Measurements from ENCODE around the gene GRIK4. TPM values are rescaled to one million over a fixed set of nuclear protein-coding genes. Genes with fewer than 3 reads are reported as not detected.
"Not testable (repeated sequence)": the region's sequence is repeated elsewhere in the genome, so short reads cannot be mapped to it uniquely, and the experiment has no call there.

Gene GRIK4
- total RNA-seq, 2 experiments from 2014 or later: 0.08 TPM; not detected in 1

DNA sequence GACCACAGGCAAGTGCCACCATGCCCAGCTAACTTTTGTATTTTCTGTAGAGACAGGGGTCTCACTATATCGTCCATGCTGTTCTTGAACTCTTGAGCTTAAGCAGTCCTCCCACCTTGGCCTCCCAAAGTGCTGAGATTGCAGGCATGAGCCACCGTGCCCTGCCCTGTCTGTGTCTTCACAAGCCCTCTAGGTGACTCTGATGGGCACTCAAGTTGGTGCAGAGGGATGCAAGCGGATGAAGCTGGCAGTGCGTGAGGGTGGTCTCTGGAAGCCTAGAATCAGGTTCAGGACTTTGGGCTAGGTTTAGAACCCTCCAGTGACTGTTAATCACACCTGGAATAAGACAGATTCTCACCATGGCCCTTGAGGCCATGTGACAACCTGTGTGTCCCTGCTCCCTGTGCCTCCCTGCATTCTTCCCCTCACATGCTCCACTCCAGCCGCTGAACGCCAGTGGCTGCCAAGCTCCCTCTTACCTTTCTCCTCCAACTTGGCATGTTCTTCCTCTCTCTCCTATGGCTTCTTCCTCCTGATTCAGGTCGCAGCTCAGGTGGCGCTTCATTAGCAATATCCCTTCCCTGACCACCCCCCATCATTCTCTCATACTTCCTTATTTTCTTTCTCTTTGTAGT, 270.1 kb downstream of the GRIK4 start:
- CTCF ChIA-PET: no interaction called here
- POLR2A ChIA-PET: no interaction called here

DNA sequence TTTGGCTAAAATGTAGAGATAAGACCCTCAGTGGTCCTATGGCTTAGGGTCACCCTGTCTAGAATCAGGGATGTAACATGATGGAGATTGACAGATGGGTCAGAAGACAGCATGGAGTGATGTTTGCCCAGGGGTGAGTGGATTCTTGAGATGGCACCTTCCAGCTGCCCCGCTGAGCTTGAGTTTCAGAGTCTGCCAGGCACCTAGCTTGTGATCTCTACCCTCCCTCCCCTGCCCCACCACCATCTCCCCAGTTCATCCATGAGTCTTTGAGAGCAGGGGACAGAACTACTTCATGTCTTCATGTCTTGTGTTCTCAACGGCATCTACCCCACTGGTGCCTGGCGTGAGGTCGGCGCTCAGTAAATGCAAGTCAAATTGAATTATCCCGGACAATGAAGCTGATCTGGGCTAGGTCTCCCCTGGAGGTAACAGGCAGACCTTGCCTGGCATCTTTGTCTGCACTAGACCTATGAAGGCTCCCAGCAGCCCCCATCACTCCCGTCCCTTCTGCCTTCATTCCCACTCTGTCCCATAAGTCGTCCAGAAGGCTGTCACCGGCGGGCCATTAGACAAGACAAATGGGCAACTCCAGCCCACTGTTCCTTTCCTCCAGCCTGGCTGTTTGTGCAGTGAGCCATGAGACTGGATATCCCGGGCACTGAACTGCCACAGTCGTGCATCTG, 273.2 kb downstream of the GRIK4 start:
- ChIA-PET CTCF (no interaction called here), POLR2A (no interaction called here)

DNA sequence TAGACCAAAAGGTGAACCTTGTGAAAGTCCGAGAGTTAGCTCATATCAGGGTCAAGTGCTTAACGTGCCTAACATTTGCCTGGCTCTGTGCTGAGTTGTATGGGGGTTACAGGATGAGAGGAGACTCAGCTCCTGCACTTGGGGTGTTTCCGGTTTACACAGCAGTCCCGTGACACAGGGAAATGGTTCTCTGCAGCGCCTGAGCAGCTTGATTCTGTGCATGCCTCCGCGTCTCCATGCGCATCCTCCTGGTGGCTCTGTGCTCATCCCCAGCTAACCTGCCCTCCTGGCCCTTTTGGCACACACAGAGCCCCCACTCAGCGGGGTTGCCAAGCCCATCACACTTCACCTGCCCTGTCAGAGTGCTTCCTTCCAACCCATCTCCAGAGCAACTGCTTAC, 274.0 kb downstream of the GRIK4 start:
- CTCF ChIA-PET: no interaction called here
- POLR2A ChIA-PET: no interaction called here

DNA sequence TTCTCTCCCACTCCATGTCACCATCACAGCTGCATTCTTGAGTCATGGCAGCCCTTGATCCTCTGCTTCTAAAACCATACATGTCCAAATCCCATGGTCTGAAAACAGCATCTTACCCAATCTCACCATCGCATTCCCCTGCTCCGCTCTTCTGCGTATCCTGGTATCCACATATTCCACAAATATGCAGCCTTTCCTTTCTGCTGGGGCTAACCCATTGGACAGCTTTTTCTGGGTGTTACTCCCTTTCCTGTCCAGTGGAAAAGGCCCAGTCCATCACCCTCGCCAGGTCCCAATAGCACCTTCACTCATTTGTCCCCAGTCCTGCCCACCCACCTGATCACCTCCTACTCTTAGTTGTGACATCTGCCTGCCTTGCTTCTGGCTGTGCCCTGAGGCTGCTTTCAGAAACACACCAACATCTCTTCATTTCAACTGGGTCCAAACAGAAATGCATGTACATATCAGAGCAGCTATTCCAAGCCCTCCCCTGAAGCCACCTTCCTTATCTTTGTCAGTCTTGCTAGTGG, 274.7 kb downstream of the GRIK4 start:
- CTCF ChIA-PET: no interaction called here

DNA sequence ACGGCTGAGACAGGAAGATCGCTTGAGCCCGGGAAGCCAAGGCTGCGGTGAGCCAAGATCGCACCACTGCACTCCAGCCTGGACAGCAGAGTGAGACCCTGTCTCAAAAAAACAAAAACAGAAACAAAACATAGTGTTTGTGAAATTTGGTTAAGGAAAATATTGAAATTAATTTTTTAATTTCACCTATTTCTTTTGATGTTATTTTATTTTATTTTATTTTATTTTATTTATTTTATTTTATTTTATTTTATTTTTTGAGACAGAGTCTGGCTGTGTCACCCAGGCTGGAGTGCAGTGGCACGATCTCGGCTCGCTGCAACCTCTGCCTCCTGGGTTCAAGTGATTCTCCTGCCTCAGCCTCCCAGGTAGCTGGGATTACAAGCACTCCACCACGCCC, 275.7 kb downstream of the GRIK4 start:
- POLR2A ChIA-PET: not testable (repeated sequence)

More for the DNA sequence above, 274.7 kb downstream of the GRIK4 start:
- POLR2A ChIA-PET: no interaction called here

DNA sequence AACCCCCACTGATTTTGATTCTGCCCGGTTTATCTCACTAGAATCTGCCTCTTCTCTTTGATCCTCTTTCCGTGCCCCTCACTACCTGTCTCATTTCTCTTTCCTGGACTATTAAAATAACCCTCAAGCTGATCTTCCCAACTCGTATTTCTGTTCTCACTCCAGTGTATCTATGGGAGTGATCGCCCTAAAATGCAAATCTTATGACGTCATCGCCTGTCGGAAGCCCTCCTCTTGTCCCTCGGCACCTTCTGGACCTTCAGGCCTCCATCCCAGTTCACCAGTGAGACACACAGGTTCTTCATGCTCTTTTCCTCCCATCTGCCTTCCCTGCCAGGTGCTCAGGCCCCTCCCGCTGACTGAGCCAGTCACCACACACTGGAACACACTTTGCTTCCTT, 277.8 kb downstream of the GRIK4 start:
- ChIA-PET POLR2A (no interaction called here), CTCF (no interaction called here)

More for the DNA sequence above, 275.7 kb downstream of the GRIK4 start:
- CTCF ChIA-PET: not testable (repeated sequence)

DNA sequence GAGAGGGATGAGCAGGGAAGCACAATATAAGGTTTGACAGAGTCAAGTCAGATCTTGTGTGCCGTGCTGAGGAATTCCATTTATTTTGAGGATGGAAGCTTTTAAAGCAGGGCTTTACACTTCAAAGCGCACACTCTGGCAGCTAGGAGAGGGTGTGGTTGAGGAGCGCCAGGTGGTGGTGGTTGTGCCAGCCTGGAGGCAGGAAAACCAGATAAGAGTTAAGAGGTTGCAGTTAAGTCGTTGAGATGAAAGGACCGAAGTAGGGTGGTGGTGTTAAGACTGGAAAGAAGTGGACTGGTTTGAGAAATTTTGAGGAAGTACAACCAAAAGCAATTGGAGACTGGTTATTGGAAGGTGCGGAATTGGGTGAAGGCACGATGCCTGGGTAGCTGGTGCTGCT, 280.8 kb downstream of the GRIK4 start:
- ChIA-PET CTCF (no interaction called here), POLR2A (no interaction called here)

DNA sequence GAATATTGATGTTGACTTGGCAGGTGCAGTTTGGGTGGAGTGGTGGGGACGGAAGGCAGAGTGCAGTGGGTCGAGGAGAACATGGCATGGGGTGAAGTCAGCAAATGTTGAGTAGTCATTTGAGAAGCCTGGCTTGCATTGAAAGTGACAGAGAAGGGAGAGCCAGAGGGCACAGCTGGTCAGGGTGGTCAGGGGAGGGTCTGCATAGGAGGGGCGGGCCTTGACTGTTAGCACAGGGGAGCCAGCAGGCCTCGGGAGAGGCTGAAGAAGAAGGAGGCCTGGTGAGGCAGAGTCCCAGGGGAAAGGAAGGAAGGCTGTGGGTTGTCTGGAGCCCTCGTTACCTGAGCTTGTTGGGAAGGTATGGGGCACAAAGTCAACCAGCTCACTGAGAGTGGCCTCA, 281.6 kb downstream of the GRIK4 start:
- CTCF ChIA-PET: no interaction called here
- POLR2A ChIA-PET: no interaction called here

DNA sequence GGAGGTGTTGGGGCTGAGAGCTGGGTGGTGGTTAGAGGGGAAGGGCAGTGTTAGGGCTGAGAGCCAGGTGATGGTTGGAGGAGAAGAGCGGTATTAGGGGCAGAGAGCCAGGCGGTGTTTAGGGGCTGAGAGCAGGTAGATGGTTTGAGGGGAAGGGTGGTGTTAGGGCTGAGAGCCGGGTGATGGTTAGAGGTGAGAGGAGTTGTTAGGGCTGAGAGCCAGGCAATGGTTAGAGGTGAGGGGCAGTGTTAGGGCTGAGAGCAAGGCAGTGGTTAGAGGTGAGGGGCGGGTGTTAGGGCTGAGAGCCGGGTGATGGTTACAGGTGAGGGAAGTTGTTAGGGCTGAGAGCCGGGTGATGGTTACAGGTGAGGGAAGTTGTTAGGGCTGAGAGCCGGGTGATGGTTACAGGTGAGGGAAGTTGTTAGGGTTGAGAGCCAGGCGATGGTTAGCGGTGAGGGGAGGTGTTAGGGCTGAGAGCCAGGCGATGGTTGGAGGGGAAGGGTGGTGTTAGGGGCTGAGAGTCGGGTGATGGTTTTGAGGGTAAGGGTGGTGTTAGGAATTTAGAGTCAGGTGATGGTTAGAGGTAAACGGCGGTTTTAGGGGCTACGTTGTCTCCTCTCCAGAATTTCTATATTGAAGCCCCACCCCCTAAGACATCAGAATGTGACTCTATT, 282.4 kb downstream of the GRIK4 start:
- ChIA-PET CTCF (no interaction called here), POLR2A (no interaction called here)

DNA sequence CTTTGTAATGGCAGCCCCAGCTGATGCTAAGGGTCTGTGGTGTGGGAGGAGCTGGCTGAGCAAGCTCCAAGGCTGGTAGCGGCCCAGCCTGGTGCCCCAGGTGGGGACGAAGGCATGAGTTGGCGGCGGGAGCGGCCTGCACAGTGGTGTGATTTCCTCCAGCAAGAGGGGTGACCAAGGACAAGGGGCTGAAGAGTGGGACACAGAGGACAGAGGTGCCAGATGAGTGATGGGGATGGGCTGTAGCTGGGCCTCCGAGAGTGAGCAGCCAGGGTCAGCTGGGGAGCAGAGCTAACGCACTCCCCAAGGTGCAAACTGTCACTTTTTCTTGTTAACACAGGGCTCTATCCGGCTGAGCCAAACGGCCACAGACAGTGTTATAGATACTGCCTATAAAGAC, 283.2 kb downstream of the GRIK4 start:
- ChIA-PET POLR2A (no interaction called here), CTCF (no interaction called here)

DNA sequence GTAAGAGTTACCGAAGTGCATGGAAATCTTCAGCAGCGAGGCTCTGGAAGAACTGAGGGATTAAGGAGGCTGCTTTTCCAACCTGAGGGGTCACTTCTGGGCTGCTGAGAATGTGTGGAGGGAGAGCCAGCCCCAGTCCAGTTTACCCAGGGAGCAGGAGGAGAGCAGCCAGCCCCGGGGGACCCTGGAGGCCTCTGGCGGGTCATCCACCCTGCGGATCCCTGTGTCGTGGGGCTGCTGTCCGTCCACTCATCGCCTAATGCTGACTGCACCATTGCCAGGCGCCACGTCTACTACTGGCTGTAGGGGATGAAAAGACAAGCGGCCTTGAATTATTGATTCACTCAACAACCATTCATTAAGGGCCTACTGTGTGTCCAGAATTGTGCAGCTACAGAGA, 283.6 kb downstream of the GRIK4 start:
- CTCF ChIA-PET: no interaction called here

DNA sequence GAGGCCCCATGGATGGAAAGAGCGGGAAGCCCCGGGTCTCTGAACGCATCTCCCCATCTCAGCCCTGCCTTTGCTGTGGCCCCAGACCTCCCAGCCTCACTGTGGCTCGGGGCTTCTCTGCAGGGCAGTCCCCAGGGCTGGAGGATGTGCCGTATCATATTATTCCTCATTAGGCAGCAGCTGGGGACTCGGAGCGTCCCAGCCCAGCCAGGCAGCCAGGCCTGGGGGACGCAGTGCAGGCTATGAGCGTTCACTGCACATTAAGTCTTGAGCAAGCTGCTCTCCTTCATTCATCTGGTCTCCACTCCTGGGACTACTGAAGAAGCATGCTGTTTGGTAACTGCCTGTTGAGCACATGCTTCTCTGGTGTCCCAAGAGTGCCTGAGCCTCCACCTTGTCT, 285.6 kb downstream of the GRIK4 start:
- CTCF ChIA-PET: no interaction called here

More for the DNA sequence above, 283.6 kb downstream of the GRIK4 start:
- POLR2A ChIA-PET: no interaction called here

DNA sequence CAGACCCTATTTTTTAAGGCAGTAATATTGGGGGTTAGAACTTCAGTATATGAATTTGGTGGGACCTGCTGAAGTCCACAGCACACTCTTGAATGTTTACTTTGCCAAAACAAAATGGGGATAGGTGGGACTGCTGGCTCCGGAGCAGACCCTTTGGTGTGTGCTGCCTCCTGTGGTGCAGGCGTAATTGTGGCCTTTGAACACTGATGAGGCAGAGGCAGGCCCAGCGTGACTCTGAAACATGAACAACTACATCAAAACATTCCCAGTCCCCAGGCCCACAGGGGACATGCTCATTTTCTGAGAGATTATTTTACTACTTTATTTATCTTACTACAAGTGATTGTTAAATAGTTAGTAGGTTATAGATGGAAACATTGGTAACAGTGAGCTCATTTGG, 287.3 kb downstream of the GRIK4 start:
- ChIA-PET POLR2A (no interaction called here), CTCF (no interaction called here)

More for the DNA sequence above, 285.6 kb downstream of the GRIK4 start:
- POLR2A ChIA-PET: no interaction called here

DNA sequence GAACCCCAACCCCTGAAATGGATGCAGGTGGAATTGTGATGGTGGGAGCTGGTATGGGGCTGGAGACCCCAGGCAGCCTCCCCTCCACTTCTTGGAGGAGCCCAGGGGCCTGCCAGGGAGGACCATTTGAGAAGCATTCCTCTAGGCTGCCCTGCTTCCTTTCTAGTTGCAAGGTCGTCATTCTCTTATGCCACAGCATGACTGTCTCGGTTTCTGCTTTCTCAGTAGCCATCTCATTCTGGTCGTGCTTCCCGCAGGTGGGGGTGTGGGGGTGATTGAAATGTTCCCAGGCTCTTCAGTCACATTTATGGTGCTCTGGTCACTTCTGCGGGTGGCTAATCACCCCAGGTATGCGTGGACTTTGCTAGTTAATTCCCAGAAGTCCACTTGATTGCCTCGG, 288.7 kb downstream of the GRIK4 start:
- POLR2A ChIA-PET: no interaction called here
- CTCF ChIA-PET: no interaction called here

DNA sequence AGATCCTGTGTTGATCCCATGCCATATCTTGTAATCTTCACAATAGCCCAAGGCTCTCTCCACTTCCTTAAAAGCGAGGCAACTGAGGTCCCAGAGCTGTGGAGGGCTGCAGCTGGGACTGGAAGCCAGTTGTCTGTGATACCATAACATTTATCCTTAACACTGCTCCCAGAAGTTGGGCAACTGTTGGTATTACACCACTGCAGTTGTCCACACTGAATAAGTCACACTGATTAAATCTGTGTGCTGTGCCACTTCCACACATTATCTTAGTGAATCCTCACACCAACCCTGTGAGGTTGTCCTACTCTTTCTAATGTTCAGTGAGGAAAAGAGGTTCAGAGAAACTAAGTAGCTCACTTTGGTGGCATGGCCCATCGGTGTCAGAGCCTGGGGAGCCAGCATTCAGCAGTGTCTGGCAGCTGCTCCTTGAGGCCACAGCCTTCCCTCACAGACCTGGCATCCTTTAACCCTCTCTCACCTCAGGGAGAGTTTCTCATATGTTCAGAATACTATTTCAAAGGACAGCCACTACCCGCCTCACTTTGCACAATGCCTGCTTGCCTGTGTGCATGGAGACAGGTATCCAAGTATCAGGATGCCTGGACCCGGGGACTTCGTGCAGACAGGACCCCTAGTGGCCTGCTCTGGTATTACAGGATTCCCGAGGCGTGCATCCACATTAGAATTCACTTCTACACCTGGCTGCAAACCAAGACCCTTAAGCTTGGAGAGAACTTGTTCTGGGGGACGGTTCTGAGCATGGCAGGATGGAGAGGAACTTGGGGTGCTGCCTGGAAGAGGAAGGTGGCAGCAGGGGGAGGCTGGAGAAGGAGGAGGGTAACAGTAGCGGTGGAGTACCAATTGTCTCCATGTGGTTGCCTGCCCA, 290.5 kb downstream of the GRIK4 start:
- ChIA-PET CTCF (interaction anchor here (0.8 to 1.2 kb wide), 2 partner anchors 8 to 156 kb away, joined by 3 to 5 read pairs; no protein-coding TSS in a partner anchor), POLR2A (no interaction called here)

DNA sequence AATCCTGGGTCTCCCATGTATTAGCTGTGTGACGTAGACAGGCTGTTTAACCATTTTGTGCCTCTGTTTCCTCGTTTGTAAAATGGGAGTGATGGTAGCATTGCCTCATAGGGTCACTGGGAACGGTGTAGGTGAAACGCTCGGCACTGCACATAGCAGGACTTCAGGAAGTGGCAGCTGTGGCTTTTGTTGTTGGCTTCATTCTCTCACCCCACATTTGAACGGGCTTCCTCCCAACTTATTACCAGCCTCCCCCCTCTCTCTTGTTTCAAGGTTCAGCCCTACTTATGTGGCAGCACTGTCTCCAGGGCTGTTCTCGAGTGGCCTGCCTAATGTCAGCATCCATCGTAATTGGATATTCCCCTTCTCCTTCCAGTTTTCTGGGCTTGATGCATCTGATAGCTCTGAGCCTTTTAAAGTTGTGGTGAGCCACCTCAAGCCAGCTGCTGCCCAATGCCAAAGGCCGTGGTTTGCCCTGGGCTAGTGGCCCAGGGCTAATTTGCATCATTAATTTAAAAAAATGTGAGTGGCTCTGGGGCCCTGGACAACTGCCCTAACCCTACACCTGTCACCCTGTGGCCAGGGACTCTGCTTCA, 294.5 kb downstream of the GRIK4 start:
- ChIA-PET CTCF (no interaction called here), POLR2A (no interaction called here)

DNA sequence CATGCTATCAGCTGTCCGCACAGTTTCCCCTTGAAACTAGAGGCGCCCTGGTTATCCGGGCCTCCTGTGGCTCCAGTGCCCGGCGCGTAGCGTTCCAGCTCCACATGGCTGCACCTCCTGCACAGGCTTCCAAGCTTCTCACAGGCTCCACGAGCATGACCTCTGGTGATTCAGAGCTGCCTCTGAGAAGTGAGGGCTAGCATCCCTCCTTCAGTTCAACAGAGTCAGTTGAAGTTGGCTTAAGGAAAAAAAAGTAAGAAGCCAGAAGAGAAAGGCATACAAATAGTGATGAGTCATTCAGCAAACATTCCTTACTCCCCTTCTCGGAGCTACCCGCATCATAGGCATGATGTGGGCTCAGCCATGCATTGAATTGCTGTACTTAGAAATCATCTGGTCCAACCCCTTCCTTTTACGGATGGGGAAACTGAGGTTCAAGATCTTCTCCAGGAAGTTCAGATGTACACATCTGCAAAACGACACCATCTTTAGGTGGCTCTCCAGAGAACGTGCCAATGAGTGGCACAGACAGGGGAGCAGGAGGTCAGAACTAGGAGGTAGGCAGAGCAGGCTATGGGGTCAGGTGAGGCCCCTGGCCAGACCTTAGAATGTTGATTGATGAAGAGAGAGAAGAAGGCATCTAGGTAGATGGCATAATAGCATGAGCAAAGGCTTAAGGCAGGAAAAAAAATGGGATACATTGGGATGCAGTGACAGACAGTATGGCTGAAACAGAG, 296.0 kb downstream of the GRIK4 start:
- ChIA-PET POLR2A (no interaction called here), CTCF (no interaction called here)

DNA sequence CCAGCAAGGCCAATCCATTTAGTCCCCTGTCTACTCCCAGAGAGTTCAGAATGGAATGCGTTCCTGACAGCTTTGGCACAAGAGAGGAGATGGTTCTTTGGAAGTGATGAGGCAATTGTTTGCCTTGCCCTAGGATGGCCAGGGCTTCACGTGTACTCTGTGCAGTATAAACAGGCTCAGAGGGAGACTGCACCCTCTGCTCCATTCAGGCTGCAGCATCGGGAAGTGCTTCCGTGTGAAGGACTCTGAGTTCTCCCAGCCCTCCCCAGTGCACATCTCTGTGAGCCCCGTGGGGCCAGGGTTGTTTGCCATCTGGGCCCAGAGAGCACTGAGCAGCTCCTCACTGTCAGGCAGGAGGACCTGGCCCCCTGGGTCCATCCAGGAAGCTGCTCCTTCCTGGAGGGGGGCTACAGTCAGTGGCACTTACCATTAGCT, 297.1 kb downstream of the GRIK4 start:
- POLR2A ChIA-PET: no interaction called here
- CTCF ChIA-PET: no interaction called here

DNA sequence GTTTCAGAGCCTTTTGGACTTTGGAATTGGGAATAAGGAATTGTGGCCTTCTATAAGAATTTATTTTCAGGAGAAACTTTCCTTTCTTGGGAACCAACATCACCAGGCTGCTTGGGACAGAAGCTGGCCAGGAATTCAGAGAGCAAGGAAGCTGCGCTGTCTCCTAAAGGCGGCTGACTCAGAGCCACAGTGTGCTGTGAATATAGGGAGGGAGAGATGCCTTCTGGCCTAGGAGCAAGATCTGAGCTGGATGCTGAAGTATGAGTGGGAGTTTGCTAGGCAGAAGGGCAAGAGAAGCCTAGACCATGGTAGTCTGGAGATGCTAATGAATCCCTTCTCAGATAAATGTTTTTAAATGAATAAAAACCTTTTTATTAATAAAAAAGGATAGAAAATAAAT, 298.7 kb downstream of the GRIK4 start:
- CTCF ChIA-PET: interaction anchor here (1.3 kb wide), 1 partner anchor 8 kb away, joined by 5 read pairs; no protein-coding TSS in a partner anchor
- POLR2A ChIA-PET: no interaction called here
